Activated CD4-positive, alpha-beta T cell treated with anti-CD3 and anti-CD28 coated beads, Interleukin-2, amount 10 ng/mL, durations not matched to agents 24 days and 14 days (primary cell): ENCODE results near the gene METRNL. TPM values are rescaled to one million over a fixed set of nuclear protein-coding genes. Genes with fewer than 3 reads are reported as not detected.

Experiments used
- DNase-seq: peaks from one replicate; pipeline ENCODE4 v3.0.0; 2022
- H3K27ac Mint-ChIP-seq: one replicate; pipeline ENCODE4 v1.8.0; 2022; ENCODE audit warnings: mild to moderate bottlenecking, mixed read lengths
- H3K27me3 Mint-ChIP-seq: one replicate; pipeline ENCODE4 v1.8.0; 2022; ENCODE audit warnings: mixed read lengths
- H3K36me3 Mint-ChIP-seq: one replicate; pipeline ENCODE4 v1.8.0; 2022; ENCODE audit warnings: low read depth, mild to moderate bottlenecking, mixed read lengths
- H3K4me1 Mint-ChIP-seq: one replicate; pipeline ENCODE4 v1.8.0; 2021; ENCODE audit warnings: mixed read lengths
- H3K4me3 Mint-ChIP-seq: one replicate; pipeline ENCODE4 v1.8.0; 2022; ENCODE audit warnings: mild to moderate bottlenecking, moderate library complexity, mixed read lengths
- H3K9me3 Mint-ChIP-seq: one replicate; pipeline ENCODE4 v1.8.0; 2021; ENCODE audit warnings: mixed read lengths
- intact Hi-C: fragments of 100-400 bp; cut with micrococcal nuclease; formaldehyde crosslinking; loops from one replicate; pipeline ENCODE4 v1.15.1; 2023
- total RNA-seq: library from RNA; stranded (reverse); gene quantifications from 2 replicates; pipeline ENCODE4 v1.2.3, GENCODE V29; 2022

METRNL gene
- total RNA-seq, 1 donor from 2014 or later = 19.6 TPM

DNA sequence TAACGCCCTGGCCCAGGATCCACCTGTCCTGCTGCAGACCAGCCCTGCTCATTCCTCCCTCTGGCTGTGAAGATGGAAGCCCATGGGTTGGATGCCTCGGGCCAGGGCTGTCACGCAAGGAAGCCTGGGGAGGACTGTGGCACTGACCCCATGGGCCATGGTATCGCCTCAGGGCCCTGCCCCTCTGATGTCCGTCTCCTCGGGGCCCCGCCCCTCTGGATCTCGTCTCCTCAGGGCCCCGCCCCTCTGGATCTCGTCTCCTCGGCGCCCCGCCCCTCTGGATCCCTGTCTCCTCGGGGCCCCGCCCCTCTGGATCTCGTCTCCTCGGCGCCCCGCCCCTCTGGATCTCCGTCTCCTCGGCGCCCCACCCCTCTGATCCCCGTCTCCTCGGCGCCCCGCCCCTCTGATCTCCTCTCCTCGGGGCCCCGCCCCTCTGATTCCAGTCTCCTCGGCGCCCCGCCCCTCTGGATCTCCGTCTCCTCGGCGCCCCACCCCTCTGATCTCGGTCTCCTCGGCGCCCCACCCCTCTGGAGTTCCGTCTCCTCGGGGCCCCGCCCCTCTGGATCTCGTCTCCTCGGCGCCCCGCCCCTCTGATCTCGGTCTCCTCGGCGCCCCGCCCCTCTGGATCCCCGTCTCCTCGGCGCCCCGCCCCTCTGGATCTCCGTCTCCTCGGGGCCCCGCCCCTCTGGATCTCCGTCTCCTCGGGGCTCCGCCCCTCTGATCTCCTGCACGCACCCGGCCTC is 24.0 kb downstream of the METRNL start:
- Mint-ChIP-seq H3K4me3 (no peak overlapping the region), H3K9me3 (no peaks in the 10 kb centered on the region), H3K27me3 (peaks cover 10% of the 10 kb centered on the region), H3K4me1 (no peaks in the 10 kb centered on the region), H3K27ac (no peak overlapping the region), H3K36me3 (no peaks in the 10 kb centered on the region)
- no peak for DNase-seq
- intact Hi-C loops = no loop called here

DNA sequence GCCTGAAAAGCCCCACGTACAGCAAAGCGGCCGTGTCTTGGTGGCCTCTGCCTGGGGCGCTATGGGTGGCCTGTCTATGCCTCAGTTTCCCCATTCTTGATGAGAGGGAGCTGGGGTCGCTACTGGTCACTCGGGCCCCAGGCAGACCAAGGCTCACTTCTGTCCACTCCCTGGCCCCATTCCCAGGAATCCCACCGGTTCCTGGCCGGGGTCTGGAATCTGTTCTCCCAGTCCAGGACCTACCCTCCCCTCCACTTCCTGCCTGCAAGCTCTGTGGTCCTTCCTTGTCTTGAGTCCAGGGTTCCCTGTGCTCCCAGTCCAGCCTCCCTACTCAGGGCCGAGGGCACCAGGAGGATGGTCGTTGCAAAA is 24.5 kb downstream of the METRNL start:
- H3K4me3 Mint-ChIP-seq = no peak overlapping the region
- intact Hi-C loops = no loop called here
- no peak overlapping the region for H3K27ac Mint-ChIP-seq
- peaks cover 12% of the 10 kb centered on the region for H3K27me3 Mint-ChIP-seq
- H3K4me1 Mint-ChIP-seq = no peaks in the 10 kb centered on the region
- DNase-seq = no peak
- H3K36me3 Mint-ChIP-seq = no peaks in the 10 kb centered on the region
- H3K9me3 Mint-ChIP-seq = no peaks in the 10 kb centered on the region

DNA sequence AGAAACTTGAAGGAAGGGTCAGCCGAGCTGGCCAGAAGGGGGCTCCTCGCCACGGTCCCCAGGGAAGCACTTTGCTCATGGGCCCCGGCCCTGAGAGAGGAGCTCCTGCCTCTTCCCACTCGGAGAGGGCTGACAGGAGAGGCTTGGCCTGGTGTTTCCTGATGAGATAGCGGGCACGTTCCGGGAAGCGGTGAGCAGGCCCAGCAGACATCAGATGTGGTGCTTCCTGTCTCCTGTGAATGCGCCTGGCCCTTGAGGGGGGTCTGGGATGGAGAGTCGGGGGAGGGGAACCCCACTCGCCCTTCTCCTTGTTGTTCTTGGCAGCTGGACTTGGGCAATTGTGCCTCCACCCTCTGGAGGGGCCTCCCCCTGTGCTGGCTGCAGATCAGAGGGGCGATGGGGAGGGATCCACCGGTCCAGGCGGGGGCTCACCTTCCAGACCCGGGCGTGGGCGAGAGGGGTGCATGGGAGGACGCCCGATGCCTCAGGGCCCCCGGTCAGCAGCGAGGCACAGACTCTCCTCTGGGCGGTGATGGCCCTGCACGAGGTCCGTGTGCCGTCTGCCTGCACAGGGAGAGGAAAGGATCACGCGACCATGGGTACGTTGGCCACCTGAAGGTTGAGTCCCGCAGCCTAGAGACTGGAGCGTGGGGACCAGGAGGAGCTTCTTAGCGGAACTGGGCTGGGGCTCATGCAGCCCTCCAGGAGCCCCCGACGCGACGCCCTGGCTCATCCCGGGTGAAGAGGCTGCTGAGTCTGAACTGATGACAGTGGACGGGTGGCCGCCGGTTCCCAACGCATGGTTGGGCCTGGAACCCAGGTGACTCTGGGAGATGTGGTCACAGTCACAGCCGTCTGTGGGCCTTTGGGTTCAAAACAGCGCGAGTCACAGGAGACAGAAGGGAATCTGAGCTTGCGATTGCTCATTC is 25.4 kb downstream of the METRNL start:
- Mint-ChIP-seq H3K4me3 (no peak overlapping the region), H3K36me3 (no peaks in the 10 kb centered on the region)
- intact Hi-C loops = no loop called here

DNA sequence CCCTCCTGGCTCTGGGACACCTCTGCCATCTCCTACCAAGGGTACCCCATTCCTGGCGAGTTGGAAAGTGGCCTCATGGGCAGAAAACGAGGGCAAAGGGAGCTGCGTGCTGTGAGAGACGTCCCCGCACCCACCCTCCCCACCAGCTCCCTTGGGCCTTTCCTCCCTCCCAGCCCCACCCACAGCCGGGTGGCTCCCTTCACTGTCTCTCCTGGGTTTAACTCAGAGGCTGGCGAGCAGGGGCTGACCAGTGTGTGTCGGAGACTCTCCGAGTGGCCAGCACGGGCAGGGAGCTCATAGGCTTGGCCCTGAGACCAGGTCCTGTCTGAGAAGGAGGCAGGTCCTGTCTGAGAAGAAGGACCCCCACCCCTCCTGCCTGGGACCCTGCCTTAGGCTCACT is 26.1 kb downstream of the METRNL start:
- H3K4me1 Mint-ChIP-seq = no peaks in the 10 kb centered on the region
- peaks cover 5% of the 10 kb centered on the region for H3K27me3 Mint-ChIP-seq
- DNase-seq = no peak
- no peak overlapping the region for H3K27ac Mint-ChIP-seq
- H3K9me3 Mint-ChIP-seq = no peaks in the 10 kb centered on the region
- intact Hi-C loops = no loop called here
- H3K36me3 Mint-ChIP-seq = no peaks in the 10 kb centered on the region
- no peak overlapping the region for H3K4me3 Mint-ChIP-seq

More for the DNA sequence above, 25.4 kb downstream of the METRNL start:
- no peaks in the 10 kb centered on the region for H3K4me1 Mint-ChIP-seq
- H3K27ac Mint-ChIP-seq = no peak overlapping the region
- no peak for DNase-seq
- H3K27me3 Mint-ChIP-seq = peaks cover 10% of the 10 kb centered on the region
- no peaks in the 10 kb centered on the region for H3K9me3 Mint-ChIP-seq

- H3K4me1 Mint-ChIP-seq = no peaks in the 10 kb centered on the region
- H3K4me3 Mint-ChIP-seq = no peak overlapping the region
- intact Hi-C loops = no loop called here
- no peak overlapping the region for H3K27ac Mint-ChIP-seq
- no peaks in the 10 kb centered on the region for H3K36me3 Mint-ChIP-seq
- H3K27me3 Mint-ChIP-seq = peaks cover 5% of the 10 kb centered on the region
- DNase-seq = no peak
- H3K9me3 Mint-ChIP-seq = no peaks in the 10 kb centered on the region
These were observed 26.7 kb downstream of the METRNL start for GRCh38 chr17:83106056-83106588.

GRCh38 chr17:83106913-83107655 is 27.7 kb downstream of the METRNL start:
- Mint-ChIP-seq H3K27me3 (peaks cover 4% of the 10 kb centered on the region), H3K9me3 (no peaks in the 10 kb centered on the region), H3K4me1 (no peaks in the 10 kb centered on the region), H3K4me3 (no peak overlapping the region), H3K27ac (no peak overlapping the region), H3K36me3 (no peaks in the 10 kb centered on the region)
- intact Hi-C loops = no loop called here
- no peak for DNase-seq

- no peaks in the 10 kb centered on the region for H3K36me3 Mint-ChIP-seq
- H3K27me3 Mint-ChIP-seq = peaks cover 4% of the 10 kb centered on the region
- no peaks in the 10 kb centered on the region for H3K4me1 Mint-ChIP-seq
- H3K27ac Mint-ChIP-seq = no peak overlapping the region
- no peak overlapping the region for H3K4me3 Mint-ChIP-seq
- no peaks in the 10 kb centered on the region for H3K9me3 Mint-ChIP-seq
- intact Hi-C loops = no loop called here
- DNase-seq = no peak
These were observed 28.2 kb downstream of the METRNL start for GRCh38 chr17:83107656-83108048.

DNA sequence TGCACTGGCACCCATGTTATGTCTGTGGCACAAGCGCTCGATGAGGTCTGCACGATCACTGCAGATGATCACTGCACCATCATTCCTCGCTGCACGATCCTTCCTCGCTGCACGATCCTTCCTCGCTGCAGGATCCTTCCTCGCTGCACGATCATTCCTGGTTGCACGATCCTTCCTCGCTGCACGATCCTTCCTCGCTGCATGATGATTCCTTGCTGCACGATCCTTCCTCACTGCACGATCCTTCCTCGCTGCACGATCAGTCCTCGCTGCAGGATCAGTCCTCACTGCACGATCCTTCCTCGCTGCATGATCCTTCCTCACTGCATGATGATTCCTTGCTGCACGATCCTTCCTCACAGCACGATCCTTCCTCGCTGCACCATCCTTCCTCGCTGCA is 29.3 kb downstream of the METRNL start:
- no peak overlapping the region for H3K4me3 Mint-ChIP-seq
- H3K9me3 Mint-ChIP-seq = no peaks in the 10 kb centered on the region
- H3K4me1 Mint-ChIP-seq = no peaks in the 10 kb centered on the region
- H3K27me3 Mint-ChIP-seq = peaks cover 4% of the 10 kb centered on the region
- H3K36me3 Mint-ChIP-seq = no peaks in the 10 kb centered on the region
- no peak for DNase-seq
- no peak overlapping the region for H3K27ac Mint-ChIP-seq
- intact Hi-C loops = no loop called here

DNA sequence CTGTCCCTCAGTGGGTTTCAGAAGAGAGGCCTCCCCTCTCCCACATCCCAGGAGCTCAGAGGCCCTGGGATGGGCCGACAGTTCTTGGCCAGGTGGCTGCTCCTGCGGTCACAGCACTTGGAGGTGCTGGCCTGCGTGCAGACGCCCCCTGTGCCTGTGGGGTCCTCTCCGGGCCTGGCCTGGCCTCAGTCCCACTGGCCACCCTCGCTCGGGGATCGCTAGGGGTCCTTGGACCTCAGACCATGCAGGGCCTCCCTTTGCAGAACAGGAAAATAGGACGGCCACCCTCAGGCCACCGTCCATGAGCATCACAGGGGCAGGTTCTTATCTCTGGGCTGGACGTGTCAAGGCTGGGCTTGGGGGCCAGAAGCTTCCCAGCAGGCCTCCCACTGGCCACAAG is 30.0 kb downstream of the METRNL start:
- no peaks in the 10 kb centered on the region for H3K4me1 Mint-ChIP-seq
- no peak overlapping the region for H3K27ac Mint-ChIP-seq
- no peak overlapping the region for H3K4me3 Mint-ChIP-seq
- no peak for DNase-seq
- H3K9me3 Mint-ChIP-seq = no peaks in the 10 kb centered on the region
- H3K27me3 Mint-ChIP-seq = peaks cover 4% of the 10 kb centered on the region
- H3K36me3 Mint-ChIP-seq = no peaks in the 10 kb centered on the region
- intact Hi-C loops = no loop called here

DNA sequence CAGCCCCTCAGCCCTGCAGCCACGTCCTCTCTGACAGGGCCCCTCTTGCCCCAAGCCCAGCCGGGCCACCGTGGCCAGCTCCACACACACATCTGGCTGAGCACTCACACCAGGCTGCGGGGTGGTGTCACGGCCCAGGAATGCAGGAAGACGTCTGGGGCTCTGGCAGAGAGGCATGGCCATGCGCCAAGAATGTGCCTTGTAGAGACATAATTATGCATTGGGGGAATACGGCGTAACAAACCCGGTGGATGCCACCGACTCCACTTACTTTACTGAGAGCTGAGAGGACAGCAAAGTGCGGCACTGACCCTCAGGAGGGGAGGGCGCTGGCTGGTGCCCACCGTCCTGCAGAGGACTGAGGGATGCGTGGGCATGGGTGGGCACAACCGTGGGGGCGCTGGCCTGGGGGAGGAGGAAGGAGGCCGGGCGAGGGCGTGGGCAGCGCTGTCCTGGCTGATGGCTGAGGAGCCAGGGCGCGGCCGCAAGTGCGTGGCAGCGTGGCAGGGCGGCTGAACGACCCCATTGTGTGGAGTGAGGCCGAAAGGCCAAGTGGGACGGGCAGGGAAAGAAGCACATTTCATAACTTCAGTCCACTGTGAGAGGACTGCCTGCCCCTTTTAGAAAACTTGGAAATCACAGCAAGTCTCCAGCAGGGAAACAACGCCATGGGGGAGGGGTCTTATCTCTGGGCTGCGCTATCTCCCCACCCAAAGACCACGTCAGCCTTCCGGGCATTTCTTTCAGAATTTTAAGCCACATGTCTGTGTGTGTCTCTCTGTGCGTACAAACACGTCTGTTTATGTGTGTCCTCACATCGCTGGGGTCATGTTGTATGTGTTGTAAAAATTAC is 30.6 kb downstream of the METRNL start:
- intact Hi-C loops = no loop called here
- no peak overlapping the region for H3K4me3 Mint-ChIP-seq
- peaks cover 4% of the 10 kb centered on the region for H3K27me3 Mint-ChIP-seq
- no peaks in the 10 kb centered on the region for H3K9me3 Mint-ChIP-seq
- no peaks in the 10 kb centered on the region for H3K4me1 Mint-ChIP-seq
- DNase-seq = no peak
- H3K27ac Mint-ChIP-seq = no peak overlapping the region
- no peaks in the 10 kb centered on the region for H3K36me3 Mint-ChIP-seq

DNA sequence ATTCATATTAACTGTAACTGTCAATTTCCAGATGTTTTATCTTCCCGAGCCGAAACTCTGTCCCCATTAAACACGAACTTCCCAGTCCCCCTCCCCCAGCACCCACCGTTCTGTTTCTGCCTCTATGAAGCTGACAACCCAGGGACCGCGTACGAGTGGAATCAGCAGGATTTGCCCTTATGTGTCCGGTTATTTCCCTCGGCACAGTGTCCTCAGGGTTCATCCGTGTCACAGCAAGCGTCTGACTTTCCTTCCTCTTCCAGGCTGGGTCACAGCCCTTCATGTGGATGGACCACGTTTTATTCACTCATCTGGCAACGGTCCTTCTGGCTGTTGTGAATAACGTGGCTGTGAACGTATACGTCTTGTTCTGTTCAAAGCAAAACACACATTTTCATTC is 31.3 kb downstream of the METRNL start:
- no peak for DNase-seq
- Mint-ChIP-seq H3K4me1 (no peaks in the 10 kb centered on the region), H3K36me3 (no peaks in the 10 kb centered on the region), H3K27me3 (peaks cover 4% of the 10 kb centered on the region), H3K4me3 (no peak overlapping the region), H3K9me3 (no peaks in the 10 kb centered on the region), H3K27ac (no peak overlapping the region)
- intact Hi-C loops = no loop called here

DNA sequence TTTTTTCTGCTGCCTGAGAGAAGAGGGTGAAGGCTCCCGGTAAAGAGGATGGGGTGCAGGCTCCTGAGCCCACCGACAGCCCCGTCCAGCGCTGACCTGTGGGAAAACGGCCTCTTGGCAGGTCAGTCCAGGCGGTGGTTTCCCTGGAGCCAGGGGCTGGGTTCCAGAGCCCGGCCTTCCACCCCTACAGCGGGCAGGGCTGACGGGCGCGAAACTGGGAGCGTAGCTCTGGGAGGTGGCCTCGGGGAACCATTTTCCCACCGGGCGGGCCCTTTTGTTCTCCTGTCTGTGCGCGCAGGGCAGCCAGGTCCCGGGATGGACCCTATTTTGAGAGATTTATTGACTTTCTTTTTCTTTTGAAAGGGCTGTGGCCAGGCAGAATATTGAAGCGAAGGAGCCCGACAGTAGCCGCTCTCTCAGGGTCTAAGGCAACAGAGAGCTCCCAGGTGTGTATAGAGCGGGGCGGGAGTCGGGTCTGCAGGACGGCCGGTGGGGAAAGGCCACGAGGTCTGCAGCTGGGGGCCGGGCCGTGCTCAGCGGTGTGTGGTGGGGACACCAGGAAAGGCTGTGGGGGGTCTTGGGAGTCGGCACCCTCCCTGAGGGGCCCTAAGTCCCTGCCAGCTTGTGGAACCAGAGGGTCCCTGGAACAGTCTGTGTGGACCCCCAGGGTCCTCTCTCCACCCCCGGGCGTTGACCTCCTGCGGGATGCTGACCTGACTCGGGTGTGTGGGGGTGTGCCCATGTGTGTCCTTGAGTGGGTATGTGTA is 32.3 kb downstream of the METRNL start:
- no peak overlapping the region for H3K27ac Mint-ChIP-seq
- H3K4me1 Mint-ChIP-seq = no peaks in the 10 kb centered on the region
- peaks cover 4% of the 10 kb centered on the region for H3K27me3 Mint-ChIP-seq
- H3K36me3 Mint-ChIP-seq = no peaks in the 10 kb centered on the region
- H3K9me3 Mint-ChIP-seq = no peaks in the 10 kb centered on the region
- no peak overlapping the region for H3K4me3 Mint-ChIP-seq
- intact Hi-C loops = no loop called here
- DNase-seq = no peak
